Breast epithelium (tissue), 4 donors: Measurements from ENCODE around the gene CDC14A. TPM values are rescaled to one million over a fixed set of nuclear protein-coding genes. Genes with fewer than 3 reads are reported as not detected.

Source experiments
- DNase-seq, 2 donors: peaks; one replicate each; pipeline ENCODE4 v3.0.0-alpha.2; 2019; ENCODE audit warnings: low spot score in 2 of 2
- H3K27ac ChIP-seq, 2 donors: fragments of 200-600 bp; sonication (generic) in 1 of 2; one replicate each; pipeline ENCODE4 v1.5.1; 2016 to 2019; ENCODE audit warnings: mild to moderate bottlenecking in 1 of 2
- H3K27me3 ChIP-seq, 2 donors: fragments of 200-600 bp; sonication (generic) in 1 of 2; one replicate each; pipeline versions ENCODE4 v1.5.1 to v1.6.0; 2017 to 2019; ENCODE audit warnings: control low read depth in 1 of 2, mild to moderate bottlenecking in 1 of 2
- H3K36me3 ChIP-seq: fragments of 200-600 bp; one replicate; pipeline ENCODE4 v1.5.1; 2019
- H3K4me1 ChIP-seq, 2 donors: fragments of 200-600 bp; sonication (generic); one replicate each; pipeline ENCODE4 v1.5.1; 2016 to 2019; ENCODE audit warnings: control low read depth in 1 of 2
- H3K4me3 ChIP-seq, 3 donors: fragments of 200-600 bp; sonication (generic); 1 replicate in 2 of 3; 2 replicates in 1 of 3; pipeline ENCODE4 v1.5.1; 2016 to 2019; ENCODE audit warnings: mild to moderate bottlenecking in 3 of 3, moderate library complexity in 2 of 3
- H3K9me3 ChIP-seq, 2 donors: fragments of 200-600 bp; sonication (generic) in 1 of 2; one replicate each; pipeline ENCODE4 v1.5.1; 2016 to 2019; ENCODE audit warnings: control low read depth in 1 of 2
- CTCF ChIP-seq, 3 donors: fragments of 450-650 bp; IDR thresholded peaks; one replicate each; pipeline ENCODE4 v1.5.1; 2016 to 2017; ENCODE audit warnings: antibody characterized with exemption in 3 of 3, mild to moderate bottlenecking in 3 of 3, moderate library complexity in 3 of 3
- POLR2A ChIP-seq: fragments of 450-650 bp; IDR thresholded peaks from one replicate; pipeline ENCODE4 v1.6.1; 2016; ENCODE audit warnings: antibody characterized with exemption, mild to moderate bottlenecking, moderate library complexity
- POLR2AphosphoS5 ChIP-seq, 3 donors: sonication (generic); formaldehyde crosslinking; IDR thresholded peaks; one replicate each; pipeline ENCODE4 v1.6.1; 2017; ENCODE audit warnings: antibody characterized with exemption in 3 of 3
- intact Hi-C: fragments of 100-400 bp; cut with DNase I; formaldehyde crosslinking; loops from one replicate; pipeline ENCODE4 v1.15.1; 2023; ENCODE audit warnings: low total_unique reads
- total RNA-seq, 3 donors: library from RNA; depleted of rRNA; stranded (reverse); fragments of >200 nt; gene quantifications; one replicate each; pipeline ENCODE4 v1.1.0, GENCODE V29; 2016

CDC14A gene
- total RNA-seq, 3 donors from 2014 or later = 16.5 to 49.3 (median 33.1) TPM

DNA sequence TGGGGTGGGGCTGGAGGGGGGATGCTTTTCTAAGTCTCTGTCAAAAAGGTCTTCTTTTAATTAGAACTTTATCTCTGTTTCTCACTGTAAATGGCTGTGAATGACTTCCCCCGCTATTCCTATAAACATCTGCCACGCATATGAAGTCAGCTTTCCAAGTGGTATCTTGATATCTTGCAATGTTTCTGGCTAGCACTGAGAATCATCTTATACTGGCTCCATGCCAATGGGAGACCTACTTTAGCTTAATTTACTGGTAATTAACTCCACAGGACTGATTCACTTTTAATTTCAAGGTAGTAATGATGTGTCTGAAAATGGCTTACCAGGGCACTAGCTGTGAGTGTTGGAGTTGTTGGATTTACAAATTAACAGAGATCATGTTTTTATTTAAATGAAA, 190.0 kb downstream of the CDC14A start:
- Histone ChIP-seq H3K27ac (no peak overlapping the region), H3K4me3 (no peak overlapping the region), H3K4me1 (peaks cover 3 to 6% of the 10 kb centered on the region in 2 donors), H3K36me3 (no peaks in the 10 kb centered on the region), H3K27me3 (peaks cover 0 to 12% of the 10 kb centered on the region in 2 donors), H3K9me3 (no peaks in the 10 kb centered on the region)
- TF ChIP-seq CTCF (IDR thresholded peaks at IDR 0.05) (no peak), POLR2AphosphoS5 (IDR thresholded peaks at IDR 0.05) (no peak), POLR2A (no peak)
- DNase-seq = no peak
- intact Hi-C loops = no loop called here

DNA sequence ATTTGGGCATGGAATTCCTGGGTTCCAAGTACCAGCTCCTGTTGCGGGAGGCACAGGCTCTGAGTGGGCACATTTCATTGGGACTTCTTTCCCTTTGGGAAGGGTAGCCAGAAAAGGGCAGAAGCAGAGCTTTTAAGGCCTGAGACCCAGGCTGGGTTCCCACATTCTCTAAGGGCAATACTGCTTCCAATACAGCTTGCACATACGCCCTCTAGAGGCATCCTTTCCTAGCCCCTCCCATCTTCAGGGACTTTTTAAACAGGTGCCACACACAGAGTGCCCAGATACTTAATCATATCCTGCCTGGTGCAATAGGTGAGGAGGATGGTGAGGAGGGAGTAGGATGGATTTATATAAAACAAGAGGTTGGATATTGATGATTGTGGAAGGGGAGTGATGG, 191.3 kb downstream of the CDC14A start:
- Histone ChIP-seq H3K4me1 (peaks cover 3 to 6% of the 10 kb centered on the region in 2 donors), H3K27ac (no peak overlapping the region), H3K36me3 (no peaks in the 10 kb centered on the region), H3K9me3 (no peaks in the 10 kb centered on the region), H3K27me3 (peaks cover 0 to 11% of the 10 kb centered on the region in 2 donors), H3K4me3 (no peak overlapping the region)
- no peak for DNase-seq
- intact Hi-C loops = no loop called here
- TF ChIP-seq POLR2AphosphoS5 (IDR thresholded peaks at IDR 0.05) (no peak), CTCF (IDR thresholded peaks at IDR 0.05) (no peak), POLR2A (no peak)

GRCh38 chr1:100544791-100545190, 192.5 kb downstream of the CDC14A start:
- Histone ChIP-seq H3K9me3 (no peaks in the 10 kb centered on the region), H3K36me3 (no peaks in the 10 kb centered on the region), H3K4me1 (peaks cover 0 to 4% of the 10 kb centered on the region in 2 donors), H3K27ac (no peak overlapping the region), H3K27me3 (peaks cover 0 to 4% of the 10 kb centered on the region in 2 donors), H3K4me3 (no peak overlapping the region)
- TF ChIP-seq CTCF (IDR thresholded peaks at IDR 0.05) (no peak), POLR2A (no peak), POLR2AphosphoS5 (IDR thresholded peaks at IDR 0.05) (no peak)
- no peak for DNase-seq
- intact Hi-C loops = no loop called here

DNA sequence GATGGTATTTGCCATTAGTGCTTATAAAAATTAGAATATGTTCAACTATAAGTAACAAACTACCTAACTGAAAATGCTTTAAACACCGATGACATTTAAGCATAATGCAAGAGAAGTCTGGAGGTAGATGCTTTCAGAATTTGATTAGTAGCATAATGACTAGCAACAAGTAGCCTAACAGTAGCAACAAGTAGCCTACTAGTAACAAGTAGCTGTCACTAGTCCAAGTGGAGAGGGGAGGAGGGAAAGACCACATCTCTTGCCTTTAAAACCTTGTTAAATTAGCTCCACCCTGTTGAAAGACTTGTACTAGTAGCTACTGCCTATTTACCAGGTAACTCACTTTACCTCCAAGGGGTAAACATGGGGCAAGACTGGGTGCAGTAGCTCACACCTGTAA, 193.5 kb downstream of the CDC14A start:
- H3K9me3 ChIP-seq = no peaks in the 10 kb centered on the region
- no peaks in the 10 kb centered on the region for H3K4me1 ChIP-seq
- no peak overlapping the region for H3K27ac ChIP-seq
- H3K27me3 ChIP-seq = no peaks in the 10 kb centered on the region
- intact Hi-C loops = no loop called here
- TF ChIP-seq POLR2A (no peak), POLR2AphosphoS5 (IDR thresholded peaks at IDR 0.05) (no peak), CTCF (IDR thresholded peaks at IDR 0.05) (no peak)
- H3K36me3 ChIP-seq = no peaks in the 10 kb centered on the region
- no peak overlapping the region for H3K4me3 ChIP-seq
- no peak for DNase-seq

GRCh38 chr1:100552031-100552430, 199.7 kb downstream of the CDC14A start:
- Histone ChIP-seq H3K4me3 (no peak overlapping the region), H3K27me3 (no peaks in the 10 kb centered on the region), H3K4me1 (no peaks in the 10 kb centered on the region), H3K36me3 (no peaks in the 10 kb centered on the region), H3K27ac (no peak overlapping the region), H3K9me3 (peaks cover 13 to 30% of the 10 kb centered on the region in 2 donors)
- TF ChIP-seq POLR2AphosphoS5 (IDR thresholded peaks at IDR 0.05) = no peak
- TF ChIP-seq CTCF (IDR thresholded peaks at IDR 0.05) = no peak
- TF ChIP-seq POLR2A = no peak
- no peak for DNase-seq
- intact Hi-C loops = no loop called here
